Stimulated activated CD8-positive, alpha-beta memory T cell treated with anti-CD3 and anti-CD28 coated beads, Interleukin-15, amount 100 ng/mL, for 24 hours (primary cell): Measurements from ENCODE around the gene PSMD3.
"Not testable (repeated sequence)": the region's sequence is repeated elsewhere in the genome, so short reads cannot be mapped to it uniquely, and the experiment has no call there.

Experiments
- DNase-seq: peaks from one replicate; pipeline ENCODE4 v3.0.0-alpha.2; 2020; ENCODE audit warnings: low read depth

PSMD3 gene

GRCh38 chr17:39980351-39981206 is at the start of gene PSMD3:
PSMD3 (plus strand) TSS chr17:39980807; CDS start chr17:39980971, 164 bp downstream.
- DNase-seq = peak; percentile 90

- no peak for DNase-seq
These were observed 46.7 kb upstream of the PSMD3 start for GRCh38 chr17:39933912-39934311.

- no peak for DNase-seq
These were observed 46.3 kb upstream of the PSMD3 start for GRCh38 chr17:39934324-39934723.

- no peak for DNase-seq
These were observed 44.7 kb upstream of the PSMD3 start for GRCh38 chr17:39935909-39936308.

DNA sequence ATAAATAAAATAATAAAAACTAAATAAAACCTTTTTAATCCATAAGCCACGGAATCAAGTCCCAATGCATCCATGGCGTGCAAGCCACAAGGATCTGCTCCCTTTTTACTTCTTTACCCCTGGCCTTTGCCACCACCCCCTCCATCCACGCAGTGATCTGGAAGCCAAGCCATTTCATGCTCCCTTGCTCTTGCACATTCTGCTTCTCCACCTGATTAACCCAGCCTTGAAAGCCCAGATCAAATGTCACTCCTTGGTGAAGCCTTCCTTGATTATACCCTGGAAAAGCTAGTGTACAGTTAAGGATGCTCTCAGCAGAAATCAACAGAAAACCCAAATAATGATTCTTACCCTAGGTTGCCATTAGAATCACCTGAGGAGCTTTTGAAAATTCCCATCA is 43.2 kb upstream of the PSMD3 start:
- no peak for DNase-seq

DNA sequence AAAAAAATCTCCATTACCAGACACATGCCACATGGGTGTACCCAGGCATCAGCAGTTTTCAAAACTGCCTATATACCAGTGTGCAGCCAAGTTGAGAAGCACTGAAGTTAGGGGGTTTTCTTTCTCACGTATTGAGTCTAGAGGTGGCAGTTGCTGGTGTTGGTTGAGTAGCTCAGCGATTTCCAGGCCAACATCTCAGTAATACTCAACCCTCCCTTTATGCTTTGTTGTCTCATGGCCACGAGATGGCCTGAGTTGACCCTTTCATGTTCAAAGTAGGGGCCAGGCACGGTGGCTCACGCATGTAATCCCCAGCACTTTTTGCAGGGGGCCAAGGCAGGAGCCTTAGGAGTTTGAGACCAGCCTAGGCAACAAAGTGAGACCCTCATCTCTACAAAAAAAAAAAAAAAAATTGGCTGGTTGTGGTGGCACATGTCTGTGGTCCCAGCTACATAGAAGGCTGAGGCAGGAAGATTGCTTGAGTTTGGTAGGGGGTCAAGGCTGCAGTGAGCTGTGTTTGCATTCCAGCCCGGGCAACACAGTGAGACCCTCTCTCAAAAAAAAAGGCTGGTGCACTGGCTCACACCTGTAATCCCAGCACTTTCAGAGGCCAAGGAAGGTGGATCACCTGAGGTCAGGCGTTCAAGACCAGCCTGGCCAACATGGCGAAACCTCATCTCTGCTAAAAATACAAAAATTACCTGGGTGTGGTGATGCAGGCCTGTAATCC is 42.3 kb upstream of the PSMD3 start:
- no peak for DNase-seq

- no peak for DNase-seq
These were observed 41.5 kb upstream of the PSMD3 start for GRCh38 chr17:39939106-39939505.

DNA sequence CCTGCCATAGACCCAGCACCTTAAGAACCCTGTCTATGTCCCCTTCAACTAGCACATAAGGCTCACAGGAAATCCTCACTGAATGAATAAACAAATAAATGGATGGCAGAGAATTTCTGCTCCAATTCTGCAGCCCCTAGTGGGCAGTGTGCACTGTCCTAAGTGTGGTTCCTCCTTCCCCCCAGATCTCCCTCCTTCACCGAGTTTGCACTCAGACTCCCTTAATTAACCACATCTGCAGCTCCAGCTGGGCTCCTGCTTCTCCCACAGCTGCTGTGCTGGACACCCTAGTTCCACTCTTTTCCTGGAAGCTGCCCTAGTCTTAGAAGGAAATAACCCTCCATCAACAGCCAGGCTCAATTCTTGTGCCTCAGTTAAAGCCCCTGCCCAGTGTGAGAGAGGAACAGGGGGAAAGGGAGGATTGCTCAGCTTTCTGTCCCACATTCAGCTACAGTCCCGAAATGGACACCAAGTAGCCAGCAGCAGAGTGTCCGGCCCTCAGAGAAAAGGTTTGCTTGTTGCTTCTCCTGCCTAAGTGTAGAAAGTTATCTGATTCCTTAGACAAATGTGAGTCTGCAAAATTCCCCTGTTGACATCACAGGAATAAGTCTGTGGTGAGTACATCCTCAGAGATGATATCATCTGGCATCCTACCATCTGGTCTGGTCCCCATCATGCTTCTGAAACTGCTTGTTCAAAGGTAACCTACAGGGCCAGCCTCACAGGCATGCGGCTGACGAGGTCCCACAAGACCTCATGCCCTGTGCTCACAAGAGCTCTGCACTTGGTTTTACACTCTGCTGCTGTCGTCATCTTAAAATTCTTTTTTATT is 40.8 kb upstream of the PSMD3 start:
- DNase-seq = no peak

GRCh38 chr17:39943702-39944392 is 36.8 kb upstream of the PSMD3 start:
- DNase-seq = no peak

DNA sequence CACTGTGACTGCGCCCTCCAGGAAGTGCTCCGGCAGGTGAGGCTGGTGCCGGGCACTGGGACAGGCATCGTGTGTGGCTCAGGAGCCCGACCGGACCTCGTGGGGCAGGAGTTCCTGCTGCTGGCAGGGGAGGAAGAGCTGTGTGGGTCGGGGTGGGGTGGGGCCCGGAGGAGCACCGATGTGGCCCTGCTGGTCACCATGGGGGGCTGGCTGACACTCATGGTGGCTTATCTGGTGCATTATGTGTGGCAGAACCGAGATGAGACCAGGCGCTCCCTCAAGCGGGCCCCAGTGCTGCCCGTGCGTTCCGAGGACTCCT is 36.3 kb upstream of the PSMD3 start:
- no peak for DNase-seq

- no peak for DNase-seq
These were observed 33.9 kb upstream of the PSMD3 start for GRCh38 chr17:39946551-39947330.

- not testable (repeated sequence) for DNase-seq
These were observed 32.1 kb upstream of the PSMD3 start for GRCh38 chr17:39948489-39948828.

GRCh38 chr17:39949028-39949427 is 31.6 kb upstream of the PSMD3 start:
- no peak for DNase-seq

- no peak for DNase-seq
These were observed 29.7 kb upstream of the PSMD3 start for GRCh38 chr17:39950871-39951348.

DNA sequence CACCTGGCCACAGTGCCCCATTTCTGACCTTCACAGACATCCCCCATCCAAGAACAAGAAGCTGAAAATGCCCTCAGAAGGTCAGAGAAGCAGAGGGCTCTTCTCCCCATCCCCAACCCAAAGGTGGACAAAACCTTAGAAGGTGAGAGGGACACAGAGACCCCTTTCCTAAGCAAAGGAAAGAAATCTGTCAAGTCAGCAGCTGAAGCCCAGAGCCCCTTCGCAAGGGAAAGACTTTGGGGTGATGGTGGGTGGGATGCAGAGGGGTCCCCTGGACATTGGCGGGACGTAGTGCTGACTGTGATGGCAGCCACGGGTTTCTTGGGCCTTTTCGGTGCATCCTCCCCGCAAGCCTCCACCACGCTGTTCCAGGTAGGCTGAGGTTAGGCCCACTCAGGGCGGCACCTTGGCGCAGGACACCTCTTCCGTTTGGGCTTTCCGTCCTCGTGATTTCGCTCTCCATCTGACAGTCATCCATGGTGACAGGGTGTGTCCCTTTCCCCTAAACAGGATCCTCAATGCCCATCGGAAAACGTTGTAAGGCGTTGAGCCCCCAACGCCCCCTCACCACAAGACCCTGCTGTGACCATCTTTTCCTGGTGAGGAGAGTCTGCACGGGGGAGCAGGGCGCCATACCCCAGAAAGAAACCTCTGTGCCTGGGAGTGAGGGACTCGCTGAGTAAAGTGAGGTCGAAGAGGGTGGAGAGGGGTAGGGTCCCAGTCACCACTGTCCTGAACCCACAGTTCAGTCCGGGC is 28.5 kb upstream of the PSMD3 start:
- no peak for DNase-seq

DNA sequence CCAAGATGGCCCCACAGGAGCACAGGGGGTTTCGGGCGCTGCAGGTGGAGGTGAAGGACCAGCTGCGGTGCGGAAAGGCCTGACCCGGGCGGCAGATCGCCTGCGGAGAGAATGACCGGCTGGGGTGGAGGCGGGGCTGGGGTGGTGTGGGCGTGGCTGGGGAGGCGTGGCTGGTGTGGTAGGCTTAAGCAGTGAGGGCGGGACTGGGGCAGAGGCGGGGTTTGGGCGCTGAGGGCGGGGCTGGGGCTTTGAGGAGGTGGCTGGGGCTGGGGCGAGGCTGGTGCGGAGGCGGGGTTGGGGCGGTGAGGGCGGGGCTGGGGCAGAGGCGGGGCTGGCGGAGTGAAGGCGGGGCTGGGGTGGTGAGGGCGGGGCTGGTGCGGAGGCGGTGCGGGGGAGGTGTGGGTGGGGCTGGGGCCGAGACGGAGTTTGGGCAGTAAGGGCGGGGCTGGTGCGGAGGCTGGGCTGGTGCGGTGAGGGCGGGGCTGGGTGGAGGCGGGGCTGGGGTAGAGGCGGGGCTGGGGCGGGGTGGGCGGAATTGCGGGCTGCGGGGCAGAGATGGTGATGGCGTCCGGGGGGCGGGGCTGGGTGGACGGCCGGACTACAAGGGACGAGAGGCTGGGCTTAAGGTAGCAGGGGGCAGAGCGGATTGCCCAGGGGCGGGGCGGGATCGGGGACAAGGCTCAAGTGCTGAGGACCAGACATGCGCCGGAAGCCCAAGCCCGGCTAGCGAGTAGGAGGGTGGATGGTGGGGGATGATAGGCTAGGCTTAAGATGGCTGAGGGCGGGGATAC is 27.7 kb upstream of the PSMD3 start:
- peak; percentile 77 for DNase-seq

- DNase-seq = no peak
These were observed 27.1 kb upstream of the PSMD3 start for GRCh38 chr17:39953471-39953888.

GRCh38 chr17:39954876-39955275 is 25.7 kb upstream of the PSMD3 start:
- no peak for DNase-seq

DNA sequence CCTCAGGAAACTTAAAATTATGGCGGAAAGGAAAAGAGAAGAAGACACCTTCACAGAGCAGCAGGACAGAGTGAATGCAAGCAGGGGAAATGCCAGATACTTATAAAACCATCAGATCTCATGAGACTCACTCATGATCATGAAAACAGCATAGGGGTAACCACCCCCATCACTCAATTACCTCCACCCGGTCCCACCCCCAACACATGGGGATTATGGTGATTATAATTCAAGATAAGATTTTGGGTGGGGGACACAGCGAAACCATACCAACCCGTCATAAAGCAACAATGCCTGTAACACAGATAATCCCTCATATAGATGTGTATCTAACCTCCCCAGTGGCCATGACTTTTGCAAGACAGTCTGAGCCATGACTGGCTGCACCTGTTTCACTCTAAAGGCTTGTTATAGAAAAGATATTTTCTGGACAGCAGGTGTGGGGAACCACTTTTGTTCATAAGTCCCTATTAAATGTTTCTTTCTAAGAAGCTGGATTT is 24.8 kb upstream of the PSMD3 start:
- DNase-seq = no peak
